HepG2 (cell line): ENCODE data around the gene FGD5. TPM values are rescaled to one million over a fixed set of nuclear protein-coding genes. Genes with fewer than 3 reads are reported as not detected.

Experiments
- ATAC-seq: fragments of 200-7000 bp; cut with Tn5 transposase; 3 replicates; pipeline ENCODE4 v1.9.1; 2020; ENCODE audit warnings: mild to moderate bottlenecking, moderate library complexity
- BruUV-seq: library from RNA; stranded (reverse); fragments of 400-500 nt; replicated peaks from 2 replicates; lab custom pipeline; 2021; lab: Mats Ljungman, UMichigan
- CTCF ChIA-PET: fragments of 300-600 bp; formaldehyde crosslinking; extraction: SDS; loops from one replicate; lab custom pipeline; 2021; ENCODE audit warnings: low total read pairs, inconsistent platforms, low intra/inter-chr PET ratio; lab: Yijun Ruan, JAX
- POLR2A ChIA-PET: fragments of 350-600 bp; sonication (Branson Sonifier 250); formaldehyde crosslinking; loops from one replicate; lab custom pipeline; 2020; ENCODE audit warnings: antibody characterized with exemption, inconsistent platforms; lab: Yijun Ruan, JAX
- DNase-seq: peaks from one replicate; pipeline ENCODE4 v3.0.0-alpha.2; 2015; ENCODE audit warnings: low spot score
- FAIRE-seq: peaks from 3 replicates; lab custom pipeline; 2011; peaks lifted over from hg19 to GRCh38; lab: Jason Lieb, UNC
- H2AFZ ChIP-seq: one replicate; pipeline ENCODE4 v1.6.1; 2011; ENCODE audit warnings: low read length, inconsistent platforms
- H3K27ac ChIP-seq: fragments of 300-600 bp; 3 replicates; pipeline ENCODE4 v1.8.0; 2011; ENCODE audit warnings: mixed run types, mild to moderate bottlenecking, mixed read lengths, low read length, inconsistent platforms; ENCODE audit not compliant: insufficient read depth; ENCODE audit errors: extremely low read length
- H3K27me3 ChIP-seq, 2 experiments: fragments of 200-600 bp in 1 of 2; 2 replicates in 1 of 2; 3 replicates in 1 of 2; pipeline versions ENCODE4 v1.6.0 to v1.8.0; 2011; ENCODE audit warnings: low read length in 2 of 2, mild to moderate bottlenecking in 2 of 2, moderate library complexity in 2 of 2, inconsistent platforms in 1 of 2; ENCODE audit not compliant: insufficient read depth in 2 of 2, control insufficient read depth in 1 of 2
- H3K36me3 ChIP-seq, 2 experiments: fragments of 200-600 bp in 1 of 2; replicated peaks in 1 of 2; 2 replicates in 1 of 2; 3 replicates in 1 of 2; pipeline versions ENCODE4 v1.5.1 to v1.8.0; 2011; ENCODE audit warnings: low read length in 2 of 2, inconsistent platforms in 1 of 2; ENCODE audit not compliant: insufficient read depth in 2 of 2, control insufficient read depth in 1 of 2
- H3K4me1 ChIP-seq: 2 replicates; pipeline ENCODE4 v1.5.1; 2012; ENCODE audit warnings: low read length, inconsistent platforms; ENCODE audit not compliant: insufficient read depth
- H3K4me2 ChIP-seq: 2 replicates; pipeline ENCODE4 v1.6.0; 2011; ENCODE audit warnings: low read depth, low read length, inconsistent platforms
- H3K4me3 ChIP-seq, 3 experiments: fragments of 200-600 bp in 1 of 3; sonication (generic), shearing (Covaris generic) in 1 of 3; replicated peaks in 1 of 3; 2 replicates each; pipeline ENCODE4 v1.5.1; 2011 to 2016; ENCODE audit warnings: low read length in 3 of 3, inconsistent platforms in 2 of 3, low read depth in 2 of 3, mild to moderate bottlenecking in 2 of 3, control low read depth in 1 of 3, mixed read lengths in 1 of 3; ENCODE audit not compliant: insufficient read depth in 1 of 3
- H3K79me2 ChIP-seq: one replicate; pipeline ENCODE4 v1.6.1; 2011; ENCODE audit warnings: low read length, inconsistent platforms; ENCODE audit not compliant: insufficient read depth
- H3K9ac ChIP-seq: 2 replicates; pipeline ENCODE4 v1.6.0; 2011; ENCODE audit warnings: mild to moderate bottlenecking, low read depth, low read length, inconsistent platforms; ENCODE audit not compliant: insufficient read depth
- H3K9me3 ChIP-seq: 2 replicates; pipeline ENCODE4 v1.5.1; 2012; ENCODE audit warnings: mild to moderate bottlenecking, low read length
- H4K20me1 ChIP-seq: 2 replicates; pipeline ENCODE4 v1.6.0; 2011; ENCODE audit warnings: inconsistent platforms, mild to moderate bottlenecking, low read length, moderate library complexity; ENCODE audit not compliant: insufficient read depth
- DZIP1 ChIP-seq: sonication (generic); formaldehyde crosslinking; IDR thresholded peaks from 2 replicates; pipeline ENCODE4 v1.5.0; 2020; ENCODE audit warnings: mild to moderate bottlenecking, missing genetic modification reagents
- IRF2 ChIP-seq: IDR thresholded peaks from 2 replicates; pipeline ENCODE4 v1.6.1; 2018; ENCODE audit warnings: missing genetic modification reagents, missing compliant biosample characterization
- KDM1A ChIP-seq: IDR thresholded peaks from 2 replicates; pipeline ENCODE4 v1.6.1; 2016; ENCODE audit warnings: missing compliant biosample characterization
- MIXL1 ChIP-seq: IDR thresholded peaks from 2 replicates; pipeline ENCODE4 v1.6.1; 2016
- MYPOP ChIP-seq: sonication (generic); formaldehyde crosslinking; IDR thresholded peaks from 2 replicates; pipeline ENCODE4 v1.8.1; 2023; ENCODE audit warnings: mild to moderate bottlenecking, moderate library complexity, missing genetic modification reagents
- NFAT5 ChIP-seq: sonication (generic); formaldehyde crosslinking; IDR thresholded peaks from 2 replicates; pipeline ENCODE4 v1.4.0; 2020; ENCODE audit warnings: missing genetic modification reagents
- NFIC ChIP-seq: IDR thresholded peaks from 2 replicates; pipeline ENCODE4 v1.6.1; 2012; ENCODE audit warnings: mild to moderate bottlenecking, low read length, inconsistent platforms
- TBX2 ChIP-seq: sonication (generic); formaldehyde crosslinking; IDR thresholded peaks from 2 replicates; pipeline ENCODE4 v1.5.0; 2020; ENCODE audit warnings: missing genetic modification reagents, mild to moderate bottlenecking, borderline replicate concordance
- ZBTB21 ChIP-seq: sonication (generic); formaldehyde crosslinking; IDR thresholded peaks from 2 replicates; pipeline ENCODE4 v1.4.0; 2020; ENCODE audit warnings: missing genetic modification reagents
- ZKSCAN1 ChIP-seq: fragments of 150-350 bp; IDR thresholded peaks from 2 replicates; pipeline ENCODE4 v1.6.1; 2014; ENCODE audit warnings: low read length
- ZNF362 ChIP-seq: sonication (generic); formaldehyde crosslinking; IDR thresholded peaks from 2 replicates; pipeline ENCODE4 v1.4.0; 2020; ENCODE audit warnings: missing genetic modification reagents, mild to moderate bottlenecking, borderline replicate concordance
- ZSCAN5A ChIP-seq: sonication (generic); formaldehyde crosslinking; IDR thresholded peaks from 2 replicates; pipeline ENCODE4 v1.8.0; 2022; ENCODE audit warnings: mild to moderate bottlenecking, missing genetic modification reagents, borderline replicate concordance
- in situ Hi-C: cut with HindIII; loops from 2 replicates; pipeline ENCODE4 v1.10.0; 2017; ENCODE audit warnings: low pct_unique_long_range_greater_than_20kb; ENCODE audit not compliant: extremely low pct_ligation_motif_present
- intact Hi-C: fragments of 100-400 bp; cut with micrococcal nuclease; formaldehyde crosslinking; loops from one replicate; pipeline ENCODE4 v1.10.0; 2022; ENCODE audit not compliant: unreplicated experiment
- polyA plus RNA-seq, 8 experiments: library from polyadenylated mRNA; depleted of rRNA in 3 of 8; stranded (reverse) in 7 of 8; unstranded in 1 of 8; fragments of >200 nt; fragmentation: Illumina TruSeq in 4 of 8; extraction: Trizol in 4 of 8; gene quantifications; 2 replicates each; pipeline versions ENCODE4 v1.2.1 to v1.2.3, GENCODE V29; 2011 to 2016; ENCODE audit warnings: low read depth in 4 of 8, missing spikeins in 1 of 8, mixed read lengths in 1 of 8; ENCODE audit not compliant: insufficient read depth in 1 of 8
- total RNA-seq, 5 experiments: library from RNA; depleted of rRNA; stranded (reverse); fragments of >200 nt; fragmentation: Illumina TruSeq; extraction: Trizol; gene quantifications; 2 replicates each; pipeline ENCODE4 v1.2.3, GENCODE V29; 2016; ENCODE audit warnings: low read depth in 1 of 5

Gene FGD5
- total and polyA plus RNA-seq, 2 of the 13 experiments (the other 11 are each of a cell fraction or from before 2014, with no cell fraction given) = 0.17 TPM; not detected in 1

GRCh38 chr3:14941871-14942270 is 123.1 kb downstream of the FGD5 start (continued):
- TF ChIP-seq MYPOP (CRISPR knock-in tag) (no peak), ZBTB21 (CRISPR knock-in tag) (no peak), ZNF362 (CRISPR knock-in tag) (no peak)

GRCh38 chr3:14943042-14943441 is 124.3 kb downstream of the FGD5 start:
- in situ Hi-C loops (no loop called here), intact Hi-C loops (loop anchor here (2.0 to 10.0 kb wide), 2 partner anchors 18 to 262 kb away; partner anchors contain the start of gene CAPN7)
- Histone ChIP-seq H3K36me3 (peaks cover 4 to 12% of the 10 kb centered on the region in 2 experiments; a peak in 4 of 5 replicates), H3K4me2 (peak overlapping the region; percentile 3; the same call in 1 of the 2 replicates), H3K27me3 (no peaks in the 10 kb centered on the region), H3K9ac (no peak overlapping the region), H2AFZ (no peak overlapping the region), H3K4me1 (peaks cover 49% of the 10 kb centered on the region), H3K27ac (no peak overlapping the region), H3K79me2 (peaks cover 23% of the 10 kb centered on the region), H3K9me3 (no peaks in the 10 kb centered on the region), H3K4me3 (no peak overlapping the region), H4K20me1 (no peaks in the 10 kb centered on the region; the same call in 1 of the 2 replicates)
- POLR2A ChIA-PET = no interaction called here
- FAIRE-seq = peak; percentile 28
- no TSS peak for BruUV-seq
- CTCF ChIA-PET = no interaction called here
- DNase-seq = peak; percentile 61
- ATAC-seq = peak; percentile 29; the same call in 2 of the 3 replicates
- no peak for TF ChIP-seq ZSCAN5A (CRISPR knock-in tag)
- peak; percentile 46; the same call in 1 of the 2 replicates for TF ChIP-seq MIXL1 (CRISPR knock-in tag)
- no peak for TF ChIP-seq NFAT5
- TF ChIP-seq DZIP1 (CRISPR knock-in tag) = no peak
- TF ChIP-seq TBX2 (CRISPR knock-in tag) = no peak
- no peak for TF ChIP-seq IRF2 (CRISPR knock-in tag)
- TF ChIP-seq NFIC = no peak
- TF ChIP-seq ZKSCAN1 = no peak
- no peak for TF ChIP-seq KDM1A (CRISPR knock-in tag)
